ENCODE results near the gene GPR12. TPM values are rescaled to one million over a fixed set of nuclear protein-coding genes. Genes with fewer than 3 reads are reported as not detected.

Gene GPR12
- total RNA-seq, 1 donor, result not detected

DNA sequence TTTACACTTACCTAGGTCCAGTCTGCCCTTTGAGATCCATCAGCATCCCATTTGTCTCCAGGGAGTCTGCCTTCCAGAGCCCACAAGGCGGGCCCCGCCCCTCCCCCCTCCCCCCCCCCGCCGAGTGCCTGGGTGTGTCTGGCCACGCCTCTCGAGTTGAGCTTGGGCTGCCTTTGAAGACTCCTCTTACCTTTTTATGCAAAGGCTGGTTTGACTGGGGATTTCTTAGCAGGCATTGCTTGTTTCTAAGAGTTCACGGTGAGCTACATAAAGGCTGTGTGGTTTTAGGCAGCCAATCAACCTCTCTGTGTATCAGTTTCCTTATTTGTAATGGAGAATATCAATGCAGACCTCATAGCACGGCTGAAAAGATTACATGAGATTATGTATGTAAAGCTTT is 11.3 kb downstream of the GPR12 start:
- Histone ChIP-seq H3K27me3 (ENCODE audit: insufficient read depth, low read length) (peaks cover 16% of the 10 kb centered on the region), H3K4me1 (ENCODE audit: insufficient read depth, low read length) (no peaks in the 10 kb centered on the region), H2AFZ (ENCODE audit: low read length) (no peak overlapping the region), H3K9me3 (ENCODE audit: low read depth, low read length) (no peaks in the 10 kb centered on the region), H3K4me2 (ENCODE audit: insufficient read depth, low read length) (no peak overlapping the region), H3K79me2 (ENCODE audit: insufficient read depth, low read length) (no peaks in the 10 kb centered on the region), H3K27ac (ENCODE audit: low read depth, low read length) (no peak overlapping the region), H3K4me3 (ENCODE audit: insufficient read depth, low read length) (no peak overlapping the region), H4K20me1 (ENCODE audit: insufficient read depth, low read length) (no peaks in the 10 kb centered on the region), H3K36me3 (ENCODE audit: insufficient read depth, low read length) (no peaks in the 10 kb centered on the region)
- TF ChIP-seq CTCF (IDR thresholded peaks at IDR 0.05; ENCODE audit: extremely low read depth, low read depth, low read length), result no peak
- DNase-seq (ENCODE audit: insufficient read length, low spot score, missing footprints), result no peak

- peaks cover 31% of the 10 kb centered on the region for H3K27me3 ChIP-seq (ENCODE audit: insufficient read depth, low read length)
- no peak for TF ChIP-seq CTCF (IDR thresholded peaks at IDR 0.05; ENCODE audit: extremely low read depth, low read depth, low read length)
- DNase-seq (ENCODE audit: insufficient read length, low spot score, missing footprints), result no peak
- no peaks in the 10 kb centered on the region for H3K36me3 ChIP-seq (ENCODE audit: insufficient read depth, low read length)
- no peaks in the 10 kb centered on the region for H3K4me1 ChIP-seq (ENCODE audit: insufficient read depth, low read length)
- no peak overlapping the region for H3K4me2 ChIP-seq (ENCODE audit: insufficient read depth, low read length)
- H3K9me3 ChIP-seq (ENCODE audit: low read depth, low read length), result no peaks in the 10 kb centered on the region
- no peaks in the 10 kb centered on the region for H4K20me1 ChIP-seq (ENCODE audit: insufficient read depth, low read length)
- no peak overlapping the region for H3K4me3 ChIP-seq (ENCODE audit: insufficient read depth, low read length)
- no peak overlapping the region for H3K27ac ChIP-seq (ENCODE audit: low read depth, low read length)
- no peak overlapping the region for H2AFZ ChIP-seq (ENCODE audit: low read length)
- no peaks in the 10 kb centered on the region for H3K79me2 ChIP-seq (ENCODE audit: insufficient read depth, low read length)
Measured at GRCh38 chr13:26747706-26748105, 12.9 kb downstream of the GPR12 start.

DNA sequence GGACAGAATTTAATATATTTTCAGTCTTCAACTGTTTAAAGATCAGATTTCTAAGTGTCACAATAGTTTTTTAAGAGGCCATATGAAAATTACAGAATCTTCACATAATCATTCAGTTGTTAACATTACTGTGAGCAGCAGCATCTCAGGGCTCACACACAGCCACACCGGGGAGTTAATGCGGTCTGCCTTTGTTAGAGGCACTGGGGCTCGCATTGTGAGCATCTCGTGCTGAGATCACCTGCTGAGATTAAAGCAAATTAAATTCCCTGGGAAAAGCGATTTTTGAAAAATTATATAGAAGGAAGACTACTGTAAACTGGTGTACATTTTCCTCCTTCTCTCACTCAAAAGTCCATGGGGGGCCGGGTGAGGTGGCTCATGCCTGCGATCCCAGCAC is 16.6 kb downstream of the GPR12 start:
- no peak for TF ChIP-seq CTCF (IDR thresholded peaks at IDR 0.05; ENCODE audit: extremely low read depth, low read depth, low read length)
- no peaks in the 10 kb centered on the region for H3K9me3 ChIP-seq (ENCODE audit: low read depth, low read length)

GRCh38 chr13:26742691-26743358 is 17.8 kb downstream of the GPR12 start:
- Histone ChIP-seq H3K27ac (ENCODE audit: low read depth, low read length) (no peak overlapping the region), H3K36me3 (ENCODE audit: insufficient read depth, low read length) (no peaks in the 10 kb centered on the region), H3K4me1 (ENCODE audit: insufficient read depth, low read length) (no peaks in the 10 kb centered on the region), H3K27me3 (ENCODE audit: insufficient read depth, low read length) (peaks cover 32% of the 10 kb centered on the region), H3K79me2 (ENCODE audit: insufficient read depth, low read length) (no peaks in the 10 kb centered on the region), H2AFZ (ENCODE audit: low read length) (no peak overlapping the region), H3K4me3 (ENCODE audit: insufficient read depth, low read length) (no peak overlapping the region), H4K20me1 (ENCODE audit: insufficient read depth, low read length) (no peaks in the 10 kb centered on the region), H3K4me2 (ENCODE audit: insufficient read depth, low read length) (no peak overlapping the region), H3K9me3 (ENCODE audit: low read depth, low read length) (no peaks in the 10 kb centered on the region)
- no peak for DNase-seq (ENCODE audit: insufficient read length, low spot score, missing footprints)
- TF ChIP-seq CTCF (IDR thresholded peaks at IDR 0.05; ENCODE audit: extremely low read depth, low read depth, low read length), result no peak

More for the DNA sequence above, 16.6 kb downstream of the GPR12 start:
- H3K27ac ChIP-seq (ENCODE audit: low read depth, low read length), result no peak overlapping the region
- no peaks in the 10 kb centered on the region for H3K36me3 ChIP-seq (ENCODE audit: insufficient read depth, low read length)
- H3K4me1 ChIP-seq (ENCODE audit: insufficient read depth, low read length), result no peaks in the 10 kb centered on the region
- H3K79me2 ChIP-seq (ENCODE audit: insufficient read depth, low read length), result no peaks in the 10 kb centered on the region
- DNase-seq (ENCODE audit: insufficient read length, low spot score, missing footprints), result no peak
- H3K4me2 ChIP-seq (ENCODE audit: insufficient read depth, low read length), result no peak overlapping the region
- H4K20me1 ChIP-seq (ENCODE audit: insufficient read depth, low read length), result no peaks in the 10 kb centered on the region
- no peak overlapping the region for H3K4me3 ChIP-seq (ENCODE audit: insufficient read depth, low read length)
- peaks cover 32% of the 10 kb centered on the region for H3K27me3 ChIP-seq (ENCODE audit: insufficient read depth, low read length)
- no peak overlapping the region for H2AFZ ChIP-seq (ENCODE audit: low read length)

Data from osteoblast (primary cell).